ENCODE results near the gene FAM13C.

GRCh38 chr10:59340285-59340684 is 22.1 kb downstream of the FAM13C start:
- TF ChIP-seq CTCF (IDR thresholded peaks at IDR 0.05) (no peak), POLR2A (IDR thresholded peaks at IDR 0.05) (no peak), POLR2AphosphoS5 (IDR thresholded peaks at IDR 0.05; ENCODE audit: insufficient read depth in 1 of 2, low read depth in 1 of 2) (no peak)

All from vagina (tissue), 2 donors.